Panc1 (cell line): ENCODE measurements around the gene SF3B5. TPM values are rescaled to one million over a fixed set of nuclear protein-coding genes. Genes with fewer than 3 reads are reported as not detected.

Experiments
- ATAC-seq: fragments of 200-7000 bp; cut with Tn5 transposase; 2 replicates; pipeline ENCODE4 v1.9.1; 2020; ENCODE audit warnings: mild to moderate bottlenecking, moderate library complexity
- BruUV-seq: library from RNA; stranded (reverse); fragments of 400-500 nt; replicated peaks from 2 replicates; lab custom pipeline; 2021; lab: Mats Ljungman, UMichigan
- CTCF ChIA-PET: fragments of 300-600 bp; sonication (Branson Sonifier 250); formaldehyde crosslinking; loops from one replicate; lab custom pipeline; 2022; ENCODE audit warnings: antibody characterized with exemption; lab: Charles Lee
- POLR2A ChIA-PET: fragments of 300-600 bp; sonication (Branson Sonifier 250); formaldehyde crosslinking; loops from one replicate; lab custom pipeline; 2022; ENCODE audit warnings: antibody characterized with exemption; lab: Charles Lee
- DNase-seq: peaks from one replicate; pipeline ENCODE4 v3.0.0-alpha.2; 2010; ENCODE audit warnings: low read depth, low spot score
- H3K27ac ChIP-seq: 2 replicates; pipeline ENCODE4 v1.5.1; 2011; ENCODE audit warnings: mild to moderate bottlenecking, low read length, inconsistent platforms
- H3K27me3 ChIP-seq: fragments of 200-500 bp; sonication (Bioruptor generic); 2 replicates; pipeline ENCODE4 v1.6.0; 2014; ENCODE audit warnings: low read length, inconsistent platforms; ENCODE audit not compliant: control insufficient read depth, insufficient read depth
- H3K36me3 ChIP-seq: fragments of 200-500 bp; sonication (Bioruptor generic); 2 replicates; pipeline ENCODE4 v1.5.1; 2014; ENCODE audit warnings: inconsistent platforms, mild to moderate bottlenecking, low read length, moderate library complexity; ENCODE audit not compliant: control insufficient read depth, insufficient read depth
- H3K4me1 ChIP-seq: 2 replicates; pipeline ENCODE4 v1.5.1; 2011; ENCODE audit warnings: inconsistent platforms, mild to moderate bottlenecking, low read length, moderate library complexity; ENCODE audit not compliant: control insufficient read depth, insufficient read depth
- H3K4me3 ChIP-seq, 2 experiments: 2 replicates each; pipeline ENCODE4 v1.5.1; 2011 to 2012; ENCODE audit warnings: low read depth in 2 of 2, low read length in 2 of 2, mild to moderate bottlenecking in 2 of 2, inconsistent platforms in 1 of 2, moderate library complexity in 1 of 2
- H3K9me3 ChIP-seq: fragments of 200-500 bp; sonication (Bioruptor generic); 2 replicates; pipeline ENCODE4 v1.5.1; 2014; ENCODE audit warnings: low read depth, mild to moderate bottlenecking, inconsistent platforms, low read length, moderate library complexity; ENCODE audit not compliant: control insufficient read depth, insufficient read depth
- CTCF ChIP-seq: fragments of 450-650 bp; IDR thresholded peaks from 2 replicates; pipeline ENCODE4 v1.5.1; 2017; ENCODE audit warnings: mild to moderate bottlenecking
- POLR2AphosphoS5 ChIP-seq: IDR thresholded peaks from 2 replicates; pipeline ENCODE4 v1.6.1; 2012; ENCODE audit warnings: mild to moderate bottlenecking, low read depth, low read length, moderate library complexity
- SIN3A ChIP-seq: IDR thresholded peaks from 2 replicates; pipeline ENCODE4 v1.6.1; 2012; ENCODE audit warnings: low read depth, mild to moderate bottlenecking, low read length, moderate library complexity, borderline replicate concordance; ENCODE audit not compliant: insufficient read depth
- TCF7L2 ChIP-seq: IDR thresholded peaks from 2 replicates; pipeline ENCODE4 v1.6.1; 2011; ENCODE audit warnings: mild to moderate bottlenecking, low read depth, low read length, inconsistent platforms
- in situ Hi-C: cut with HindIII; loops from 2 replicates; pipeline ENCODE4 v1.10.0; 2016; ENCODE audit warnings: low sequenced_read_pairs, low pct_unique_long_range_greater_than_20kb
- intact Hi-C: fragments of 100-400 bp; cut with micrococcal nuclease; formaldehyde crosslinking; loops from one replicate; pipeline ENCODE4 v1.10.0; 2022; ENCODE audit not compliant: unreplicated experiment
- total RNA-seq: library from RNA; stranded (reverse); gene quantifications from one replicate; pipeline ENCODE4 v1.2.1, GENCODE V29; 2021; ENCODE audit not compliant: unreplicated experiment
- TF ChIP-seq, protein P1 (sequence below), 2 experiments: IDR thresholded peaks; 2 replicates each; pipeline ENCODE4 v1.6.1; 2011 to 2012; ENCODE audit warnings: low read depth in 2 of 2, control low read depth in 1 of 2, low read length in 1 of 2, mild to moderate bottlenecking in 1 of 2, moderate library complexity in 1 of 2; ENCODE audit not compliant: insufficient read depth in 1 of 2

SF3B5 gene
- total RNA-seq, 1 experiment from 2014 or later: 128 TPM

- H3K36me3 ChIP-seq: peaks cover 6% of the 10 kb centered on the region; the same call in 1 of the 2 replicates
- intact Hi-C loops (no loop called here), in situ Hi-C loops (no loop called here)
- no peak overlapping the region for H3K27ac ChIP-seq
- H3K4me1 ChIP-seq: peaks cover 7% of the 10 kb centered on the region
- H3K4me3 ChIP-seq: no peak overlapping the region
- H3K9me3 ChIP-seq: no peaks in the 10 kb centered on the region
- no TSS peak for BruUV-seq
- CTCF ChIA-PET: interaction anchor here (0.6 kb wide), 1 partner anchor 83 kb away, joined by 6 read pairs; no protein-coding TSS in a partner anchor
- TF ChIP-seq POLR2AphosphoS5 (no peak), CTCF (no peak; the same call in 1 of the 2 replicates), SIN3A (no peak), TCF7L2 (no peak)
- TF ChIP-seq, protein P1, sequence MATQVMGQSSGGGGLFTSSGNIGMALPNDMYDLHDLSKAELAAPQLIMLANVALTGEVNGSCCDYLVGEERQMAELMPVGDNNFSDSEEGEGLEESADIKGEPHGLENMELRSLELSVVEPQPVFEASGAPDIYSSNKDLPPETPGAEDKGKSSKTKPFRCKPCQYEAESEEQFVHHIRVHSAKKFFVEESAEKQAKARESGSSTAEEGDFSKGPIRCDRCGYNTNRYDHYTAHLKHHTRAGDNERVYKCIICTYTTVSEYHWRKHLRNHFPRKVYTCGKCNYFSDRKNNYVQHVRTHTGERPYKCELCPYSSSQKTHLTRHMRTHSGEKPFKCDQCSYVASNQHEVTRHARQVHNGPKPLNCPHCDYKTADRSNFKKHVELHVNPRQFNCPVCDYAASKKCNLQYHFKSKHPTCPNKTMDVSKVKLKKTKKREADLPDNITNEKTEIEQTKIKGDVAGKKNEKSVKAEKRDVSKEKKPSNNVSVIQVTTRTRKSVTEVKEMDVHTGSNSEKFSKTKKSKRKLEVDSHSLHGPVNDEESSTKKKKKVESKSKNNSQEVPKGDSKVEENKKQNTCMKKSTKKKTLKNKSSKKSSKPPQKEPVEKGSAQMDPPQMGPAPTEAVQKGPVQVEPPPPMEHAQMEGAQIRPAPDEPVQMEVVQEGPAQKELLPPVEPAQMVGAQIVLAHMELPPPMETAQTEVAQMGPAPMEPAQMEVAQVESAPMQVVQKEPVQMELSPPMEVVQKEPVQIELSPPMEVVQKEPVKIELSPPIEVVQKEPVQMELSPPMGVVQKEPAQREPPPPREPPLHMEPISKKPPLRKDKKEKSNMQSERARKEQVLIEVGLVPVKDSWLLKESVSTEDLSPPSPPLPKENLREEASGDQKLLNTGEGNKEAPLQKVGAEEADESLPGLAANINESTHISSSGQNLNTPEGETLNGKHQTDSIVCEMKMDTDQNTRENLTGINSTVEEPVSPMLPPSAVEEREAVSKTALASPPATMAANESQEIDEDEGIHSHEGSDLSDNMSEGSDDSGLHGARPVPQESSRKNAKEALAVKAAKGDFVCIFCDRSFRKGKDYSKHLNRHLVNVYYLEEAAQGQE (IDR thresholded peaks at IDR 0.05; ENCODE audit: insufficient read depth in 1 of 2, low read depth in 2 of 2, low read length in 1 of 2): no peak
- ATAC-seq (no peak), DNase-seq (no peak)
- POLR2A ChIA-PET: no interaction called here
- H3K27me3 ChIP-seq: no peaks in the 10 kb centered on the region
Measured at GRCh38 chr6:144090384-144090783, 5.0 kb downstream of the SF3B5 start.

GRCh38 chr6:144087789-144088426 is 7.5 kb downstream of the SF3B5 start:
- no peak for ATAC-seq
- intact Hi-C loops: no loop called here

More at GRCh38 chr6:144087789-144088426, 7.5 kb downstream of the SF3B5 start:
- H3K27me3 ChIP-seq: no peaks in the 10 kb centered on the region
- ChIA-PET CTCF (interaction anchor here (0.6 kb wide), 1 partner anchor 65 kb away, joined by 13 read pairs; no protein-coding TSS in a partner anchor), POLR2A (no interaction called here)
- TF ChIP-seq POLR2AphosphoS5 (no peak), SIN3A (no peak), CTCF (no peak), TCF7L2 (no peak)
- TF ChIP-seq, protein P1 (IDR thresholded peaks at IDR 0.05; ENCODE audit: insufficient read depth in 1 of 2, low read depth in 2 of 2, low read length in 1 of 2): no peak
- no peak for DNase-seq
- H3K4me1 ChIP-seq: no peaks in the 10 kb centered on the region
- no peak overlapping the region for H3K27ac ChIP-seq
- H3K36me3 ChIP-seq: no peaks in the 10 kb centered on the region
- H3K4me3 ChIP-seq: no peak overlapping the region
- H3K9me3 ChIP-seq: no peaks in the 10 kb centered on the region
- no TSS peak for BruUV-seq
- in situ Hi-C loops: no loop called here
